Measurements from ENCODE around the gene LASP1.
"Not testable (repeated sequence)": the region's sequence is repeated elsewhere in the genome, so short reads cannot be mapped to it uniquely, and the experiment has no call there.

The LASP1 gene

DNA sequence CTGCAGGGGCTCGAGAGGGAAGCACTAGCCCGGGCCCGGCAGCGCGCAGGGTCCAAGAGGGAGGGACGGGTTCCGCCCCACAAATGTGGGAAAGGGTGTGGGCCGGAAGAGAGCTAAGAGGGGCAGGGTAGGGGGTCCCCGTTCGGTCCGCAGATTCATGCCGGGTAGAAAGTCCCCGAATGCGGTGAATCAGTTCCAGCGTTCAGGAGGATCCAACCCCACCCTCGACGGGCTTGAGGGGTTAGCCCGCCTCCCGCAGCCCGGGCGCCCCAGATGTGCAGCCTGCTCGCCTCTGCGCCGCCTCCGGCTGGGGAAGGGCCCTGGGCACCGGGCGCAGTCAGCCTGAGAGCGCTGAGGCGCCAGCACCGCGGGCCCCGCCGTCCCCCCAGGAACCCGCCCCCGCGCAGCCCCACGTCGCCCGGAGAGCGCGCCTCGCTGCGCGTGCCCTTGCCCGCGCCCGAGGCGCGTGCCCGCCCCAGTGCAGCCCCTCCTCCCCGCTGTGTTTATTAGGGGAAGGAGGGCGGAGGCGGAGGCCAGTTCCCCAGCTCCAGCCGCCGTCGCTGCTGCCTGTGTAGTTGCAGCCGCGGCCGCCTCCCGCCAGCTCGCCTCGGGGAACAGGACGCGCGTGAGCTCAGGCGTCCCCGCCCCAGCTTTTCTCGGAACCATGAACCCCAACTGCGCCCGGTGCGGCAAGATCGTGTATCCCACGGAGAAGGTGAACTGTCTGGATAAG lies at the start of gene LASP1:
Gene LASP1 (plus strand): TSS at position 533 of the 733 bp plus-strand sequence. CDS start 132 bp downstream, at position 665.
- peak; percentile 90 for DNase-seq (ENCODE audit: low spot score)

GRCh38 chr17:38824899-38825761 lies 44.7 kb upstream of the LASP1 start, which contains the start of gene CWC25:
Gene CWC25 (minus strand): TSS chr17:38825321. CDS start chr17:38825183, 138 bp downstream.
- peak; percentile 97 for DNase-seq (ENCODE audit: low spot score)

DNA sequence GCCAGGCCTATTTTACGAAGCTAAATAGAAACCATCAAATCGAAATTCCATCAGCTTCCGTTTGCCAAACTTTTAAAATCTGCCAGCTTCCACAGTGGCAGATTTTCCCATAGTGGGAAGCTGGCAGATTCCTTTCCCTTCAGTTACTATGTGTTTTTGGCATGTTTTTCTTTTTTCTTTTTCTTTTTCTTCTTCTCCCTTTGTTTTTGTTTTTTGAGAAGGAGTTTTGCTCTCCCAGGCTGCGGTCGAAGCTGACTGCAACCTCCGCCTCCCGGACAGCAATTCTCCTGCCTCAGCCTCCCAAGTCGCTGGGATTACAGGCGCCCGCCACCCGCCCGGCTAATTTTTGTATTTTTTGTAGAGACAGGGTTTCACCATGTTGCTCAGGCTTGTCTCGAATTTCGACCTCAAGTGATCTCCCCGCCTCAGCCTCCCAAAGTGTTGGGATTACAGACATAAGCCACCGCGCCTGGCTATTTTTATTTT lies 44.1 kb upstream of the LASP1 start:
- no peak for DNase-seq (ENCODE audit: low spot score)

- DNase-seq (ENCODE audit: low spot score), result no peak
Measured at GRCh38 chr17:38844261-38844757, 25.5 kb upstream of the LASP1 start.

DNA sequence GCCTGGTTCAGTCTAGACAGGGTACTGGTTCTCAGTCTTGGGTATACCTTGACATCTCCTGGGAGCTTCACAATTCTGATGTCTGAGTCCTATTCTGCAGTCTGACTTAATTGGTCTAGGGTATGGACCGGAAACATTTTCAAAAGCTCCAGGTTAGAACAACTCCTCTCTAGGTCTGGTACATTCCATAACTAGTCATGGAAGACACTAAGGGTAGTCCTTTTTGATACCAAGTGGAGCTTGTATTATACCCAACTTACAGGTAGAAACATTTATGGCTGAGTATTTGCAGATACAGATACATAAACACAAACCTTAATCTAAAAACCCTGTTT lies 21.3 kb upstream of the LASP1 start:
- DNase-seq (ENCODE audit: low spot score), result no peak

DNA sequence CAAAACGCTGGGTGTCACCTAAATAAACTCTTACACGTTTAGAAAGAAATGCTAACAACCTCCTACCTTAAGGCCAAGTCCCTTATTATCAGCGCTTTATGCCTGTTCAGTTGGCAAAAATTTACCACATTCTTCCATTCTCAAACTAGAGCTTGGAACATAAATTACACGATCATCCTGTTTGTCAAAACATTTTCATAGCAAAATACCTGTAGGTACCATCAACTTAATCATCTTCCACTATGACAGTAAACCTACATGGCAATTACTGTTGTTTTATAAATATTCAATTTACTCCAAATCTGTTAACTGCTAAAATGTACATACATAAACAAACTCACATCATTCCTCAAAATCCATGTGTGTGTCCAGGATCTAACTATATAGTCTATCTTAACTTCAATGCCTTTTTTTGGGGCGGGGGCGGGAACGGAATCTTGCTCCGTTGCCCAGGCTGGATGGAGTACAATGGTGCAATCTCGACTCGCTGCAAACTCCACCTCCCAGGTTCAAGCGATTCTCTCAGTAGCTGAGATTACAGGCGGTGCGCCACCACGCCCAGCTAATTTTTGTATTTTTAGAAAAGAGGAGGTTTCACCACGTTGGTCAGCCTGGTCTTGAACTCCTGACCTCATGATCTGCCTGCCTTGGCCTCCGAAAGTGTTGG lies 20.8 kb upstream of the LASP1 start:
- DNase-seq (ENCODE audit: low spot score), result no peak

- DNase-seq (ENCODE audit: low spot score), result no peak
Measured at GRCh38 chr17:38850374-38850773, 19.5 kb upstream of the LASP1 start.

DNA sequence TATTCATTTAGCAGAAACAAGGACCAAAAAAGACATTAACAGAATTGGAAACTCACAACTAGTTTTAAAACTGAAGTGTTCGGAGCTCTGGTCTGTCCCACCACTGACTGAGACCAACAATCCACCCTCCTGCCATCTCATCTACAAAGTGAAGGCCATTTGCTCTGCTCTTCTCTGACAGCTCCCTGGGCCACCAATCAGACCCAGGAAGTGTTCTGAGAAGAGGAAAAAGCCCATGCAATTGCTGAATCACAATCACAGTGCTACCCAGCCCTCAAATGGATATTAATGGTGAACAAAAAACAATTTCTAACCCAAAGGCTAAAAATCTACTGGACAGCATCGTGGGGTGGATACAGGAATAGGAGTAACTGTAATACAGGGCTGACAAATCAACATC lies 18.4 kb upstream of the LASP1 start:
- DNase-seq (ENCODE audit: low spot score), result no peak

DNA sequence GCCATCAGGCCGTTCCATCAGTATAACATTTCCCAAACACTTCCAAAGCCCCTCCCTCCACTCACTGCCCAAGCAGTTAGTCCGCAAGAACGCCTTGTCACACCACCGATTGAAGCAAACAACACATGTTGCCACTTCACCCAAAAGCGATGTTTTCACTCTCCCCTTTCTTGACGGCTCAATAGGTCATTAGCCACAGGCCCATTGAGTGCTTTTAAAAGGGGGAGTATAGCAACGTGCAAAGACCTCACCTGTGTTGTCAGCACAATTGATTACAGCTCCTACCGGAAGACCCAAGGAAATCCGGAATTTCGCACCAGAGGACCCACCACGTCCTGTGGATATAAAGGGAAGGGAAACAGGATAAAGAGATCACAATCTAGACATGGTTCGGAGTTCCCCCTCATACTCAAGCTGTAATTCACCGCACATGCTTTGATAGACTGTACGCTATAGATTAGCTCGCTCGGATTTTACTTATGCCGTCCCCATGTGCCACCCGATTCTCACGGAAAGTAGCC lies 17.0 kb upstream of the LASP1 start:
- peak; percentile 26 for DNase-seq (ENCODE audit: low spot score)

- peak; percentile 95 for DNase-seq (ENCODE audit: low spot score)
Measured at GRCh38 chr17:38853292-38854219, 16.3 kb upstream of the LASP1 start, which contains the start of gene RPL23. Gene RPL23 (minus strand): TSS chr17:38853721. CDS start chr17:38853710, 11 bp downstream.

- not testable (repeated sequence) for DNase-seq (ENCODE audit: low spot score)
Measured at GRCh38 chr17:38855101-38855714, 14.7 kb upstream of the LASP1 start.

DNA sequence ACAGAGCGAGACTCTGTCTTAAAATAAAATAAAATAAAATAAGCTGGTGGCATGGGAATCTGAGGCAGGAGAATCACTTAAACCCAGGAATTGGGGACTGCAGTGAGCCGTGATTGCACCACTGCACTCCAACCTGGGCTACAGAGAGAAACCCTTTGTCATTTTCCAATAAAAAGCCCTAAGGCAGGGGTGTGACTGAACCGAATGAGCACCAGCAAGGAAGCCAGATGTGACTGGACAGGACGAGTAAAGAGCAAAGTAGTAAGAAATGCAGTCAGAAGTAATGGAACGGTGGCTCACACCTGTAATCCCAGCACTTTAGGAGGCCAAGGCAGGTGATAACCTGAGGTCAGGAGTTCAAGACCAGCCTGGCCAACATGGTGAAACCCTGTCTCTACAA lies 12.6 kb upstream of the LASP1 start:
- DNase-seq (ENCODE audit: low spot score), result no peak

- DNase-seq (ENCODE audit: low spot score), result peak; percentile 63
Measured at GRCh38 chr17:38861399-38861843, 8.4 kb upstream of the LASP1 start.

DNA sequence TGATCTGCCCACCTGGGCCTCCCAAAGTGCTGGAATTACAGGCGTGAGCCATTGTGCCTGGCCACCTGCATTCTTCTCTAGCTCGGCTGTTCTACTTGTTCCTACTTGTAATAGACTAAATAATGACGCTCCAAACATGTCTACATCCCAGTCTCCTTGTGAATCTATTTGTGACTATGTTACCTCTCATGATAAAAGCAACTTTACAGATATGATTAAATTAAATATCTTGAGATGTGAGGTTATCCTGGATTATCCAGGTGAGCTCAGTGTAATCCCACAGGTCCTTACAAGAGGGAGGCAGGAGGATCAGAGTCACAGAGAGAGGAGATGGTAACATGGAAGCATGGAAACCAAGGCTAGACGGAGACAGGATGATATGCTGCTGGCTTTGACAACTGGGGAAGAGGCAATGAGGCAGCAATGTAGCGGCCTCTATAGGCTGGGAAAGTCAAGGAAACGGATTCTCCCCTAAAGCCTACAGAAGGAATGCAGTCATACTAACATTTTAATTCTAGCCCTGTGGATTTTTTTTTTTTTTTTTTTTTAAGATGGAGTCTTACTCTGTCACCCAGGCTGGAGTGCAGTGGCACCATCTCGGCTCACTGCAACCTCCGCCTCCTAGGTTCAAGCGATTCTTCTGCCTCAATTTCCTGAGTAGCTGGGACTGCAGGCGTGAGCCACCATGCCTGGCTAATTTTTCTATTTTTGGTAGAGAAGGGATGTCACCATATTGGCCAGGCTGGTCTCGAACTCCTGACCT lies 5.0 kb upstream of the LASP1 start:
- no peak for DNase-seq (ENCODE audit: low spot score)

DNA sequence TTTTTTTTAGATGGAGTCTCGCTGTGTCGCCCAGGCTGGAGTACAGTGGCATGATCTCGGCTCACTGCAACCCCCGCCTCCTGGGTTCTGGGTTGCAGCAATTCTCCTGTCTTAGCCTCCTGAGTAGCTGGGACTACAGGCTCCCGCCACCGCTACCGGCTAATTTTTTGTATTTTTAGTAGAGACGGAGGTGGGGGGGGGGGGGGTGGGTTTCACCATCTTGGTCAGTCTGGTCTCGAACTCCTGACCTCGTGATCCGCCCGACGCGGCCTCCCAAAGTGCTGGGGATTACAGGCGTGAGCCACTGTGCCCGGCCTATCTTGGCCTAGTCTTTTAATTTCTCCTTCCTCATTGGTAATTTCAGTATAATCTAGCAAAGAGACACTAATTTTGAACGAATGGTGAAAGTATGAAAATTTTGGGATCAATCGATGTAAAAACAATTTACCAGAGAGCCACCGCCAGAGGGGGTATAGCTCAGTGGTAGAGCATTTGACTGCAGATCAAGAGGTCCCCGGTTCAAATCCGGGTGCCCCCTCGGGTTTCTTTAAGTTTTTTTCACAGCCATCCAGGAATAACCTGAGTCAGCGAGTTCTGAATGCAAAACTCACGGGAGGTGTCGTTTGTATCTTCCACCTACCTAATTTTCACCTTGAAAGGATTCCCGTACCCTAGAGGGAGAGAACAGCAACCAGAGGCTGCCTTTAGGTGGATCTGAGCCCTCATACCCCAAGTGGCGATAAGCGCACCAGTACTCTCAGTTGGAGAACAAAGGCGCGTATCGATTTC lies 2.5 kb upstream of the LASP1 start:
- DNase-seq (ENCODE audit: low spot score), result peak; percentile 85

DNA sequence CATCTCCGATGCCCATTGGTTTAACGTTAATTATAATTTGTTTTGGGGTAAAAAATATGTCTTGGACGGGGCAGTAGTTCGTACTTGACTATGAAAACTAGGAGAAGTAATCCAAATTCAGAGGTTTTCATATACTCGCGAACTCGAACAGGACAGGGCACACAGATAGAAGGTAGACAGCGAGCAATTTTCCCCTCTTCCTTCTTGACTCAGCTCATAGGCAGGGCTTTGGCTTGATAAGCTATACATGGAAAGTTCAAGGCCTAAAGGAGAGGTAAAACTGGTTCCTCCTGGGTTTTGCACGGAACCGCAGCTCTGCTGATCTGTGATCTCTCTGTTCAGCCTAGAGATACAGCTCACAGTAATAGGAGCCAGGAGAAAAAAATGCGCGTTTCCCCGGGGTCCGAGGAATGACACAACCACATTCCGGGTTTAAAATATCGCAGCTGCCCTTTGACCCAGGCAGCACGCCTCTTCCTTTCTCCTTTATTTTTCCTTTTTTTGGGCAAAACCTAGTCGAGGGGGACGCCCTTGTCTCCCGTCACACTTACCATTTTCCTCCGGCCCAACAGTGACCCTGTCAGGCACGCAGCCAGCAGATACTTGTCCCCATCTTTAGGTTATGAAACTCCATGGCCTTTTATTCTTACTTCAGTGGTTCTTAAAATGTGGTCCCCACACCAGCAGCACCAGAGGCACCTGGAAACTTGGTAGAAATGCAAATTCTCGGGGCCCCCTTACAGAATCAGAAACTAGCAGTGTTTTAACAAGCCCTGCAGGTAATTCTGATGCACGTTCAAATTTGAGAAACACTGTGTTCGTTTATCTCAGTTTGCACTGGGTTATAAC lies 1.7 kb upstream of the LASP1 start:
- peak; percentile 40 for DNase-seq (ENCODE audit: low spot score)

GRCh38 chr17:38868817-38869525 lies 887 bp upstream of the LASP1 start:
- DNase-seq (ENCODE audit: low spot score), result peak; percentile 92
